ENCODE measurements around the gene NFATC1. TPM values are rescaled to one million over a fixed set of nuclear protein-coding genes. Genes with fewer than 3 reads are reported as not detected.
A peak's percentile ranks its signal among the peaks of the same experiment; 100 is the strongest.

NFATC1 gene
- polyA plus RNA-seq, 3 donors: 6.0 to 6.4 (median 6.1) TPM

- DNase-seq (ENCODE audit: low read depth in 3 of 3, low spot score in 2 of 3): no peak
Measured at GRCh38 chr18:79559436-79559835, 163.7 kb downstream of the NFATC1 start.

DNA sequence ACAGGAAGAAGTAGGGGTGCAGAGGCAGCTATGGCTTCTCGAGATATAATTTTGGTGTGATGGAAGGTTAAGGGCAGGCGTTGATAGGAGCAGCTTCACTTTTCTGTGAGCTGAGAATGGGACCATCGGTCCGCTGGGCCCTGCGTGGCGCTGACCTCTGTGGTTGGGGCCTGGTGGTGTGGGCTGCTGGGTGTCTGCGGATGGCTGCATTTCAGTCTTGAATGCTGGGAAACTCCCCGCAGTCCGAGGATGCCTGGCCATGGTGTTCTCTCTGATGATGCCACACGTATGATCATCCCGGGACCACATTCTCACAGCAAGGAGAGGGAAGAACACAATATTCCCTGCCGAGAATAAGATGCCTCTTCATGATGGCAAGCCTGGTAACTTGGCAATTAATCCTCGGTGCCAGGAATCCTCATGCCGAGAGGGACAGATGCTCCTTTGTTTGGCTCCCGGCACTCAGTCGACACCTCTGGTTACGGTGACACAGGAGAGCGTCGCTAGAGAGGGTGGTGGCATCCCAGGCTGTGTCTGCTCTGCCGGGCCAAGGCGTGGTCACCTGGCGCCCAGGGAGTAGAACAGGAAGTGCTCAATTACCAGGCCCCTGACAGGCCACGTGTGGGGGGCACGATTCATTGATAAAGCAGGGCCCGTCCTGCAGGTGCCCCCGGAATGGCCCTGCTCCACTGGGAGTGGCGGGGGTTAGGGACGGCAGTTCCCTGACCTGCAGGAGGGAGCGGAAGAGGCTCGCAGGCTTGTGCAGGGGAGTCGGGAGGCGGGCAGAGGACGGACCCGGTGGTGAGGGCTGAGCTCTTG is 164.5 kb downstream of the NFATC1 start:
- no peak for DNase-seq (ENCODE audit: low read depth in 3 of 3, low spot score in 2 of 3)

DNA sequence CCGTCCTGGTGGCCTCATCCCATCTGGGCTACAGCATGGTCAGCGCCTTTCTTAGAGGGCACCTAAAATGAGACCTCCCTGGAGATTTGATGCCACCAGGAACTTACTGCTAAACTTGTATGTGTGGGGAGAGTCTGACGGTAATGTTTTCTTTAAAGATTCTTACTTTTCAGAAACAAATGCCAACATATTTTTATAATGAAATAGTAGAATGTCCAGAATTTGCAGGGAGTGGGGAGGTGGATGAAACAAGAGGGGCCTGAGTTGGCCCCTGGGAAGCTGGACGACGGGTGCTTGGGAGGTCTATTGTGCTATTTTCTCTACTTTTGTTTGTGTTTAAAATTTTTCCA is 165.1 kb downstream of the NFATC1 start:
- no peak for DNase-seq (ENCODE audit: low read depth in 3 of 3, low spot score in 2 of 3)

GRCh38 chr18:79563949-79564348 is 168.2 kb downstream of the NFATC1 start:
- no peak for DNase-seq (ENCODE audit: low read depth in 3 of 3, low spot score in 2 of 3)

- DNase-seq (ENCODE audit: low read depth in 3 of 3, low spot score in 2 of 3): no peak
Measured at GRCh38 chr18:79564441-79564840, 168.7 kb downstream of the NFATC1 start.

DNA sequence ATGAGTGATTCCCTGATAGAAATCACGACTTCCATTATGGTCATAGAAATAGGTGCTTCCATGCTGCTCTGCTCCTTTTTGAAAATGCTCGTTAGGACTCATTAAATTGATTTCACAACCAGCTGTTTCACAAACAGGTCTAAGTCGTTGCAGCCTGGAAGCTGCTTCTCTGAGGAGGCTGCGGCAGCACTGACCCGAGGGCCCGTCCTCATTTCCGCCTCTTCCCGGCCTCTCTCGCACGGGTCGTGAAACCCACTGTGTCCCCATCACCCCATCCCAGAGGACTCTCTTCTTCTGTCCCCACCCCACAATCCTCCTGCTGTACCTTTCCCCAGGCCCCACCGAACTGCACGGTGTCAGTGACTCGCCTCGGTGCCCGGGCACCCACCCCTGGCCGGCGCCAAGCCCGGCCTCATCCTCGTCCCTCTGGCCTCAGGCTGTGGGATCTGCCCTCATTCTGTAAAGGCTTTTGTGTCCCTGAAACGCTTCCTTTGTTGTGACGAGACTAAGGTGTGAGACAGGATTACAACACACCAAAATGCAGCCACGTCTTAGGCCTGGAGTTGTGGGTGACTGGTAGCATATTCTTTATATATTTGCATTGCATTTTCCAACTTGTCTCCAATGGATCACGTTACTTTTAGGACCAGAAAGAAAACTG is 171.2 kb downstream of the NFATC1 start:
- no peak for DNase-seq (ENCODE audit: low read depth in 3 of 3, low spot score in 2 of 3)

DNA sequence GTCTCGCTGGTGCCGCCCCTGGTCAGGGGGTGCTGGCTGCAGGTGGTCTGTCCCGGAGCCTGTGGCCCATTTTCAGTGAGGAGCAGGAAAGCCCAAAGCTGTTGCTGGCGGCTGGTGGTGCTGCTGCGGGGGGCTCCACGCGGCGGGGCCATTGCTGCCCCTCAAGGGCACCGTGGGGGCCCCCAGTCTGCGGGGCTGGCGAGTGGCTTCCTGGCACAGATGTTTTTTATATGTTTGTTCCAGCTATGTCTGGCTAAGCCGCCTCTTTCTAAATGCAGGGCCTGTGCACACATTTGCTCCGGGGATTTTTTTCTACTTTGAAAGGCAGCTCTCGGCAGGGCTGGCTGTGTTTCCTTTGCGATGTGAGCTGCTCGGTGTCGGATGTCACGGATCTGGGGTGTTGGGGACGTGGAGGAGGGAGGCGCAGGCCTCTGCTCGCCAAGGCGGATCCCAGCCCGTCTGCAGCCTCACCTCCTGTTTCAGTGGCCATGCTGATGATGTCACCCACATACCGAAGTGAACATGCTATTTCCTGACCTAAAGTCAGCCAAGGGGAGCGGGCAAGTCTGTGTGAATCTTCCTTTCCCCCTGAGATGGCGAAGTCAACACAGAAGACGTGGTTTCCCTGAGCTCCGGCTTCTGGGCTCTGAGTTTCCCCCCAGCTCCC is 171.9 kb downstream of the NFATC1 start:
- peak in 2 of 3 donors; percentile 48 to 73 for DNase-seq (ENCODE audit: low read depth in 3 of 3, low spot score in 2 of 3)

DNA sequence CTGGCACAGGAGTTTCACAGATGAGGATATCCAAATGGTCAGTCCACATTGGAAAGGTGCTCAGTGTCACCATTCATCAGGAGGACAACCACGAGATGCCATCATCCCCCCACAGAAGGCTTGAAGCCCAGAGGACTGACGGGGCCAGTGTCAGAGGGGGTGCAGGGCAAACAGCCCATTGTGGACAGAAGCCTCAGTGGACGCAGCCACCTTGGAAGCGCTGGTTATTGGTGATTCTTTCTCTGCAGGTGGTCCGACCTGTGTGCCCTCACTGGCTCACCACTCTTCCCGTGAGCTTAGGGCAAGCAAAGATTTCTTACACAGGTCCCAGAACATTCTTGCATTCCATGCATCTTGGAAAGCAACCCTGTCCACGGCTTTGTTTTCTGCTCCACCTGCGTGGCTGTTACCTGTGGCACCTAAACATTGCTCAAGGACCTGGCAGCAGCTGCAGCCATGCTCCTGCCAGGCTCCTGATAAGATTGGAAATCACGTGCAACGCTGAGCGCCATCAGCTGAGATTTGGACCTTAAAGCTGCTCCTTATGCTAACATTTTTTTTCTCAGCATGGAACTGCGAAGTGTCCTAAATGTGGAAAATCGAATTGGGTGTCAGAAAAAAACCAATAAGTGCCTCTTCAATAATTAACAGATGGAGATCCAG is 172.9 kb downstream of the NFATC1 start:
- DNase-seq (ENCODE audit: low read depth in 3 of 3, low spot score in 2 of 3): no peak

DNA sequence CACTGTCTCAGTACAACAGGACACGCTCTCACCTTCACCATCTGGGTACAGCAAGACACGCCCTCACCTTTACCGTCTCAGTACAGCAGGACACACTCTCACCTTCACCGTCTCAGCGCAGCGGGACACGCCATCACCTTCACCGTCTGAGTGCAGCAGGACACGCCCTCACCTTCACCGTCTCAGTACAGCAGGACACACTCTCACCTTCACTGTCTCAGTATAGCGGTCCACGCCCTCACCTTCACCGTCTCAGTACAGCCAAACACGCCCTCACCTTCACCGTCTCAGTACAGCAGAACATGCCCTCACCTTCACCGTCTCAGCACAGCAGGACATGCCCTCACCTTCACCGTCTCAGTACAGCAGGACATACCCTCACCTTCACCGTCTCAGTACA is 174.0 kb downstream of the NFATC1 start:
- DNase-seq (ENCODE audit: low read depth in 3 of 3, low spot score in 2 of 3): no peak

GRCh38 chr18:79570266-79571201 is 174.8 kb downstream of the NFATC1 start:
- no peak for DNase-seq (ENCODE audit: low read depth in 3 of 3, low spot score in 2 of 3)

DNA sequence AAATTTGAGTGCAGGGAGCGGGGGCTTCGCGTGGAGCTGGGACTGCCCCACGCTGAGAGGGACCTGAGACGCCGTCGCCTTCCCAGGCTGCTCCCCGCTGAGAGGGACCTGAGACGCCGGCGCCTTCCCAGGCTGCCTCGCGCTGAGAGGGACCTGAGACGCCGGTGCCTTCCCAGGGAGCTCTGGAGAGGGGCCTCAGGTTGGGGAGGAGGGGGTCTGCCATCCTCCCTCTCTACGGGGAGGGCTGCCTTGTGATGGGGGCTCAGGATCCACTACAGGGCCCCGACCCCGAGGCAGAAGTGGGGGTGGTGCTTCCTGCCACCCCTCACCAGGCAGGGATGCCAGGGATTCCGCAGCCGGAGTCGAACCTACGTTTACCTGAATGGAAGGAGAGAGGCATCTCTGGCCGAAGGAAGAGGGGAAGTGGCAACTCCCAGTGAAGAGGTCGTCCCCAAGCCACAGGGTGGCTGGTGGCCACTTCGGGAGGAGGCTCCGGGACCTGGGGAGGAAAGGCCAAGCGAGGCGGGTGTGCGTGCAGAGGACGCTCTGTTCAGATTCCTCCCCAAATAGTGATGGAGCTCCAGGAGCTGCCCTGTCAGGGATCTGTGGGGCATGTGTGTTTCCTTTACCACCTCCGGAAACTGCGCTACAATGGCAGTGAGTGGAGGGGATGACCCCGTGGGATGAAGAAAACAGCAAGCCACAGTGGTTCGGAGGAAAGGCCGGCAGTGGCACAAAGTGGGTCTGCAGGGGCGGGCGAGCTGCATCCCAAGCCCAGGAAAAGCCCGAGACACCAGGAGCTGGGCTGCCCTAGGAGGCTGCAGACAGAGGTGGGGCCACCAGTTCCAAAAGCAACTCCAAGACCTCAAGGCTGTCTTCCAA is 175.7 kb downstream of the NFATC1 start:
- no peak for DNase-seq (ENCODE audit: low read depth in 3 of 3, low spot score in 2 of 3)

- no peak for DNase-seq (ENCODE audit: low read depth in 3 of 3, low spot score in 2 of 3)
Measured at GRCh38 chr18:79572093-79572780, 176.5 kb downstream of the NFATC1 start.

DNA sequence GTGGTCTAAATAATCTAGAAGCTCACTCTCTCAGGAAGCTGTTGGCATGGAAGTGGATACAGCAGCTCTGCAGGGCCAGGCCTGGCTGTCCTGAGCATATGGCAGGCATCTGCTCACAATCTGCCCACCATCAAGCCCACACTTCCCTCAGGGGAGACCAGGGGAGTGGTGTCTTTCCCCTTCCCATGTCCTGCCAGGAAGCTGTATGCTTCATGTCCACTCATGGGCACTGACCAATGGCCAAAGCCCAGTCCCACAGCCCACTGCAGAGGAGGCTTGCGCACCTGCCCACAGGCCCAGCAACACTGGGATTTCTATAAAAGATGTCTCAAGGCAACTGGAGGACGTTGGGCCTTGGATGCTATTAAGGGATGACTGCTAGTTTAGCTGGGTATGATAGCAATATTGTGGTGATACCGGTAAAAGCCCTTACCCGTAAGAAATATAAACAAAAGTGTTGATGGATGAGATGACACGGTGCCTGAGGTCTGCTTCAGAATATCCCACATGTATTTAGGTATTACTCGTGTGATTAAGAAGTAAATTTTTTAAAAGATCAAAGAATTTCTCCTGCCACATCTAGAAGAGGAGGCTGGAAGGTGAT is 177.2 kb downstream of the NFATC1 start:
- no peak for DNase-seq (ENCODE audit: low read depth in 3 of 3, low spot score in 2 of 3)

GRCh38 chr18:79573921-79574491 is 178.3 kb downstream of the NFATC1 start:
- DNase-seq (ENCODE audit: low read depth in 3 of 3, low spot score in 2 of 3): no peak

DNA sequence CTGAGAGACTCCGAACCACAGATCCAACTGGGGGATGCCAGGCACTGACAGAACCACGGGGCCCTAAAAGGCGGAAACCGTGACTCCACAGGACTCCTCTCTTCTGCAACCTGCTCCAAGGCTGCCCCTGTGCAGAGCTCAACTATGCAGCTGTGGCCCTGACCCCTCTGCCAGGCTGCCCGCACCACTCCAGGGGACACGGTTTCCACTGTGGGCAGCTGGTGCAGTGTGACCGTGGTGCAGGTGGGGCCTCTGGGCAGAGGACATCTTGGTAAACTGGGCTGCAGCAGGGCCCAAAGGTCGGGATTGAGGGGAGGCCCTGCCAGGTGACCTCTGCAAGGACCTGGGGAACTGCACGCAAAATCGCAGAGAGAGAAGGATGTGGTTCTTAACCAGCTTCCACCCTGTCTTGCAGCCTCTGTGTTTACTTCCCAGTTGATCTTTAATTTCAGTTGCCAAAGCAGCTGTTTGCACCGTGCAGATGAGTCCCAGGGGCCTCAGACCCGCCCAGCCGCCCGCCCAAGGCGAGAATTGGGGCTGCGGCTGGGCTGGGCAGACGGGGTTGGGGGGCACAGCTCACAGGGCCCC is 179.3 kb downstream of the NFATC1 start:
- DNase-seq (ENCODE audit: low read depth in 3 of 3, low spot score in 2 of 3): no peak

GRCh38 chr18:79575891-79576685 is 180.4 kb downstream of the NFATC1 start:
- no peak for DNase-seq (ENCODE audit: low read depth in 3 of 3, low spot score in 2 of 3)

All from right renal cortex interstitium (tissue), 3 donors.